DMS114 treated with DMSO at 0.1 percent for 48 hours (cell line): ENCODE measurements around the gene POC1B.
A peak's percentile ranks its signal among the peaks of the same experiment; 100 is the strongest.

ENCODE experiments used
- DNase-seq: peaks from one replicate; lab custom pipeline; 2025; ENCODE audit not compliant: unreplicated experiment; lab: John Stamatoyannopoulos, UW

The POC1B gene

DNA sequence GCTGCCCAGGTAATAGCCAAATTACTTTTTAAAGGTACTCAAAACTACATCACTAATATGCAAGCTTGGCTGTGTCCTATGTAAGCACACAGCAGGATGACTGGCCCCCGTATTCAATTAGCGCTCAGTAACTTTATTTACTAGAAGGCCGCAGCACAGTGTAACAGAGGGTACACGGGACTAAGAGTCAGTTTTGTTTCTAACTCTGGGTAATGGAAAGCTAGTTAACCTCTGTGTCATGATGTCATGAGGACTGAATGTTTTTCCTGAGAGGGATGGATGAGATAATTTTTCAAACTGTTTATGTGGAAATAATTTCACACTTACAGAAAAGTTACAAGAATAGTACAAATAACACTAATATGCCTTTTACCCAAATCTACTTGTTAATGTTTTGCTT, 28.4 kb downstream of the POC1B start:
- DNase-seq, result no peak

DNA sequence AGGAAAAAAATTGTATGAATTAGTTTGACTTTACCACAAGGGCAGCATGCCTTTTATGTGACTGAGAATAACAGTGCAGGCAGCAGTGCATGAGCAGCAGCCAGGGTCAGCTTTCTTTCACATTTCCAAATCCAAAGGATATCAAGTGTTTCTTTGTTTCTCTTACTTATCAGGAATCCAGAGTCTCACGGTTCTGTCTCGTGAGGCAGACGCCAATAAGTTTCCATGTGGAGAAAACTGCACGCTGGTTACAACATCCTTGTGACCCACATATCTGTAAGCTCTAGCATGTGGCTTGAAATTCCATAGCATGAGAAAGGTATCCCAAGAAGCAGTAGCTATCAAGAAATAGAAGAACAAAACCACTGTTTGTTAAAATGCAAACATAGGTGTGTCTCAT, 28.8 kb downstream of the POC1B start:
- no peak for DNase-seq

DNA sequence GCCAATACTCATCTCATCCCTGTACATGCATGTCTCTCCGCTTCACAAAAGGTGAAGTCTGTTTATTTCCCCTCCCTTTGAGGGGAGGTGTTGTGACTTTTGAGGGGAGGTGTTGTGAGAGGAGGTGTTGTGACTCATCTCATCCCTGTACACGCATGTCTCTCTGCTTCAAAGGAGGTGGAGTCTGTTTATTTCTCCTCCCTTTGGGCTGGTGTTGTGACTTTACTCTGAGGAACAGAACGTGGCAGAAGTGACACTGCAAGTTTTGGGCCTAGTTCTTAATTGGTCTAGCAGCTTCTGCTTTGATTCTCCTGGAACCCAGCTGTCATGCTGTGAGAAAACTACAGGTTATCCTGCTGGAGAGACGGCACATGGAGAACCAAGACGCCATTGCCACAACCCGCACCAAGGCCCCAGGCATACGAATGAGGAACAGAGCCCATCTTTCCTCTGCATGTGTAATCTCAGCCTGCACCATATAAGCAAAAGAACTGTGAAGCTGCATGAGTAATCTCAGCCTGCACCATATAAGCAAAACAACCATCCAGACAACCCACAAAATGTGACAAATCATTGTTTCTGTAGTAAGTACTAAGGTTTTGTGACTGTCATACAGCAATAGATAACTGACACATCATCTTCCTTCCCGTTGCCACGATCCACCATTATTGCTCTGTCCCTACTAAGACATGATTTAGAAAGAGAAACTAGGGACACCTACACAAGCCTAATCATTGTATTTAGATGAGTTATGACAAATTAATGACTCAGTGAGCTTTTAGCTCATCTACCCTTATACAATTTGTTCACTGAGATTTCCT, 31.2 kb downstream of the POC1B start:
- DNase-seq, result no peak

DNA sequence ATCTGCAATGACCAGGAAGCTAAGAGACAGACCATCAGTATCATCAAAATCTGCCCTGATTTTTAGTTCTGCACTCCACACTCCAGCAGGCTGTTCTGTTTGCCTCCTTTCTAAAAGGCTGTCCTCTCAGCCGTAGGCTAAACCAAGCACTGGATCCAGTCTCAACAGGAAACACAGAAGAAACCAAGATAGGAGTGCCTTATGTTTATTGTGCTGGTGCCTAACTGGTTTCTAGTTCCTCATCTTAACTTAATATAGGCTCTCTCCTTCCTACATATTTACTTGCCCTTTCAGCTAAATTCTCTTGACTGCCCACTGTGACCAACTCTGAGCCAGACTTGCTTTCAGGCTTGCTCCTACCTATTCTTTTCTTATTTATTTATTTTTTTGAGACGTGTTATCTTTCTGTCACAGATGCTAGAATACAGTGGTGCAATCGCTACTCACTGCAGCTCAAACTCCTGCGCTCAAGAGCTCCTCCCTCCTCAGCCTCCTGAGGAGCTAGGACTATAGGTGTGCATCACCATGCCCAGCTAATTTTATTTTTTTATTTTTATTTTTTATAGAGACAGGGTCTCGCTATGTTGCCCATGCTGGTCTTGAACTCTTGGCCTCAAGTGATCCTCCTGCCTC, 32.1 kb downstream of the POC1B start:
- no peak for DNase-seq

DNA sequence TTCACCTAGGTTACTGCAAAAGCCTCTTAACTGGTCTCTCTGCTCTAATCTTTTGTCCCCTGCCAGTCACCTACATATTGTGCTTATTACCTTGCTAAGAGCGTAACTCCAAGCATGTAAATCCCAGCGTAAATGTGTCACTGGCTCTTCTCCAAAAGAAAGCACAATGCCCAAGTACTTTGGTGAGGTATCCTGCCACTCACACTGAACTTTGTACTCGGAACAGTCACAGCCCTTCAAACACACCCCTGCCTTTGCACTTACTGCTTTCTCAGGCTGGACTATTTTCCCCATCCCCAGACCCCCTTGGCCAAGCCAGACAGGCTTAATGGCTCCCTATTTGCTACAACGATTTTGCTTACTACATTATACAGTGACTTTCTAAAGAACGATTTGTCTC, 33.0 kb downstream of the POC1B start:
- DNase-seq, result no peak

DNA sequence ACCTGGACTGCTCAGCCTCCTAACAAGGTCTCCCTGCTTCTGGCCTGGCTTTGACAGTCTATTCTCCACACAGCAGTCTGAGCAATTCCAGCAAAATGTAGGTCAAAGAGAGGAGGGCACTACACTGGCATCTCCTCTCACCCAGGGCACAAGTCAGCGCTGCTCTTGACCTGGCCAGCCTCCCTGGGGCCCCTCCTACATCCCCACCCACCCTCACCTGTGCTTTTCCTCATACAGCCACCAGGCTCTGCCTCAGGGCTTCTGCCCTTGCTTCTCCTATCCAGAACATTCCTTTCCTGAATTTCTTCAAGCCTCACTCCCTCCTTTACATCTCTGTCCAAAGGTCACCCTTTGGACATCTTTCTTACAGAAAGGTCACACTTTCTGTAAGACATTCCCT, 34.9 kb downstream of the POC1B start:
- no peak for DNase-seq

DNA sequence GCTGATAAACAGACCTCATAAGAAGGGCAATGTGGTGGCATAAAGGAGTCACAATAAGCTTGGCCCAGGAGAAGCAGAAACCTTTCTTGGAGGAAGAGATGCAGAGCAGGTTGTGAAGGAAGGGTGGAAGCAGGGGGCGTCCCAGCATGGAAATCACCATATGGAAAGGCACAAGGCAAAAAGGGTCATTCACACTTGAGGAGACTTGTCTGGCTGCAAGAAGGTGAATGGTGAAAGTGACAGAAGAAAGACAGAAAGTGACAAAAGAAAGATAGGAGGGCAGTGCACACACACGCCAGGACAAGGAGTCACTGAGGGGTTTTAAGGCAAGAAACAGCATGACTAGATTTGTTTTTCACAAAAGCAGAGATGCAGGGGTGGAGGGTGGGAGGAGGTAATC, 39.6 kb downstream of the POC1B start:
- no peak for DNase-seq

DNA sequence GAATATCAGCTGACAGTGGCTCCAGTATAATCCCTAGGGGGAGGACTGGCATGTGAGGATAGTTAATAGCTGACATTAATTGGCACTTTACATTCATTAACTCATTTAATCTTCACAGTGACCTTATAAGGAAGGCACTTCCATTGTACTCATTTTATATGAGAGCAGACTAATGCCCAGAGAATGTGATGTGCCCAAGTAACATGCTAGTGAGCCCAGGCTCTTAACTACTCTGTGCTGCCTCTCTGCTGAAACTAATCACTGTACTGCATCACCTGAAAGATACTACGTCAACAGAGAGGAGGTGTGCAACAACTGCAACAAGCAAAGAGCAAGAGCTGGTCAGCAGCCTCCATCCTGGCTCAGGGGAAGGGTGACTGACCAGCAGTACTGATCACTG, 41.4 kb downstream of the POC1B start:
- DNase-seq, result no peak

DNA sequence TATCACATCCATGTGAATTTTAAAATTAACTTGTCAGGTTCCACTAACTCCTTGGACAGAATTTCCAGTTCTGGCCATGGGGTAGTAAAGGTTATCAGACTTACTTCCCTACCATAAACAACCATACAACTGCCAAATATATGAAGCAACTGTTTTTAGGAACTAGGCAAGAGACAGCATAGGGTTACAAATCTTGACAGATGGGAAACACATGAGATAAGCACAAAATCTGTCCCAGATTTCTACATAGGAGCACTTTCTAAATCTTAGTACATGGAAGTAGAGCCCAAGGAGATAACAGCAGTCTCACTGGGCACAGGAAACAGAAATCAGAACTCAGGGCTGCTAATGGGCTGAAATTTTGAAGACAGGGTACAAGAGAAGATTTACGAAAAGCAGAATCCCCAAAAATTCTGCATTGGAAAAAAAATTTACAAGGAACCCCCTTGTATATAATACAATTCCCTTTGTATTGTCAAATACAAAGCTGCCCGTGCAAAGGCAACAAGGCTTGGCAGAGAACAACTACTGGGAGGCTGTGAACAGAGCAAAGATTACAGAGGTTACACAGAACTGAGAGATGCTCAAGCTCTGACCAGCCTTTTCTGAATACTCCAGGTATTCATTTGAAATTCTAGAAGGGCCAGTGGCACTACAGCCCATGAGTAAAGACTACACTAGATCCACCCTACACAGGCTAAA, 44.5 kb downstream of the POC1B start:
- DNase-seq, result no peak

DNA sequence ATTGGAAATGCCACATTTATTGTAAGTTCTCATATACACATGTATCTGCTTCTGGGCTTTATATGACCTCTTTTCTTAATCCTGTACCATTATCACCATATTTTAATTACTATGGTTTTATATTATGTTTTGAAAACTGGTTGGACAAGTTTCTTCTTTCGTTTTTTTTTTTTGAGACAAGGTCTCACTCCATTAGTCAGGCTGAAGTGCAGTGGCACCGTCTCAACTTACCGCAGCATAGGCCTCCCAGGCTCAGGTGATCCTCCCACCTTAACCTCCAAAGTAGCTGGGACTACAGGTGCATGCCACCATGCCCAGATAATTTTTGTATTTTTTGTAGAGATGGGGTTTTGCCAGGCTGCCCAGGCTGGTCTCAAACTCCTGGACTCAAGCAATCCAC, 45.9 kb downstream of the POC1B start:
- DNase-seq, result no peak

DNA sequence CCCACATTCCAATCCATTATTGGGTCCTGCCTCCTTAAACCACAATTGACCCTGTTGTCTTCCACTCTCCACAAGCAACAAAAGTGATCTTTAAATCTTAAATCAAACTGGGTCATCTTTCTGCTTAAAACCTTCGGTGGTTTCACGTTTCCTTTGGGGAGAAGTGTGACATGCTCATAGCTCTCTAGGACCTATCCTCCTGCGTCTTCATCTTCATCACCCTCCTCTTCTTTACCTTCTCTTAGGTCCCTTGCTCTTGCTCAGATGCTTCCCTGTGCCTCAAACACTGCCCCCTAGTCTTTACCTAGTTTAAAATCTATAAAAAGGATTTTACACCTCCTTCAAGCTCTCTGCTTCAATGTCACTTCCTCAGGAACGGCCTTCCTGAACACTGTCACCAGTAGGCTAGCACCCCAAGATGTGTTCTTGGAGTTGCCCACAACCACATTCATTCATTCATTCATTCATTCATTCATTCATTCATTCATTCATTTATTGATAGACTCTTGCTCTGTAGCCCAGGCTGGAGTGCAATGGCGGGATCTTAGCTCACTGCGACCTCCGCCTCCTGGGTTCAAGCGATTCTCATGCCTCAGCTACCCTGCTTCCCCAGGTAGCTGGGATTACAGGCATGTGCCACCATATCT, 48.1 kb downstream of the POC1B start:
- no peak for DNase-seq

DNA sequence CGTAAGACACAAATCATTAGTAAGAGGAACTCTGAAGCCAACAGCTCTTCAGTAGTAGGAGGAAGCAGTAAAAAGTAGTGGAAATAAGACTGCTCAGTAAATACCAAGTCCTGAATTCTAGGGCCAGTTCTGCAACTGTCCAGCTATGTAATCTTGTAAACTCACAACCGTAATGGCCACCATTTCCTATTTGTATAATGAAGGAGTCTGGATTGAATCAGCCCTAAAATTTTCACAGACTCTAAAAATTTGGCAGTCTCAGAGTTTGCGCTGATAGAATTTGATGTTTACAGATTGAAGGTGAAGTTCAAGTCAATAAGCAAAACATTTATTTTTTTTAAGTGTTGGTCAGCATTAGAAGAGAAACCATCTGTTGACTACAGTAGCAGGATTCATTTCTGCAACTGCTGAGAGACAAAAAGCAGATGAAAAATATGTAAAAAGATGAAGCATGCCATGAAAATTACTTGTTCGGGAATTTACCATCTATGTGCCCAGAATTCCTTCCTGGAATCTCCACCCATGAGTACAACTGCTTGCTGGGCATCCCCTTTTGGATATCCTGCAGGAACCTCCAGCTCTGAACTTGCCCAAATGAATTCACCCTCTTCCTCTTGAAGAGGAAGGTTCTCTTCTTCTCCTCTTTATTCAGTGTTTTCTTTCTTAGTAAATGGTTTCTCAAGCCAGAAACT, 48.8 kb downstream of the POC1B start:
- DNase-seq, result no peak

DNA sequence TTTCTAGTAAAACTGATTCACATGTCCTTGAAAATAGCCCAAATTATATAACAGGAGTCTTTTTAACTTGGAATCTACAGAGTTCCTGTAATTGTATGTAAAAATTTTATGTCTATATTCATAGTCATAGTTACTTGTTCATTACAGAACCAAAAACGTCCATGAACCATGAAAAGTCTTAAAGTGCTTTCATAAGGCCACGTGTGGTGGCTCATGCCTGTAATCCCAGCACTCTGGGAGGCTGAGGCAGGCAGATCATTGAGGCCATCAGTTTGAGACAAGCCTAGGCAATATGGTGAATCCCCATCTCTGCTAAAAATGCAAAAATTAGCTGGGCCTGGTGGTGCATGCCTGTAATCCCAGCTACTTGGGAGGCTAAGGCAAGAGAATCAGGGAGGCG, 49.6 kb downstream of the POC1B start:
- DNase-seq, result no peak

DNA sequence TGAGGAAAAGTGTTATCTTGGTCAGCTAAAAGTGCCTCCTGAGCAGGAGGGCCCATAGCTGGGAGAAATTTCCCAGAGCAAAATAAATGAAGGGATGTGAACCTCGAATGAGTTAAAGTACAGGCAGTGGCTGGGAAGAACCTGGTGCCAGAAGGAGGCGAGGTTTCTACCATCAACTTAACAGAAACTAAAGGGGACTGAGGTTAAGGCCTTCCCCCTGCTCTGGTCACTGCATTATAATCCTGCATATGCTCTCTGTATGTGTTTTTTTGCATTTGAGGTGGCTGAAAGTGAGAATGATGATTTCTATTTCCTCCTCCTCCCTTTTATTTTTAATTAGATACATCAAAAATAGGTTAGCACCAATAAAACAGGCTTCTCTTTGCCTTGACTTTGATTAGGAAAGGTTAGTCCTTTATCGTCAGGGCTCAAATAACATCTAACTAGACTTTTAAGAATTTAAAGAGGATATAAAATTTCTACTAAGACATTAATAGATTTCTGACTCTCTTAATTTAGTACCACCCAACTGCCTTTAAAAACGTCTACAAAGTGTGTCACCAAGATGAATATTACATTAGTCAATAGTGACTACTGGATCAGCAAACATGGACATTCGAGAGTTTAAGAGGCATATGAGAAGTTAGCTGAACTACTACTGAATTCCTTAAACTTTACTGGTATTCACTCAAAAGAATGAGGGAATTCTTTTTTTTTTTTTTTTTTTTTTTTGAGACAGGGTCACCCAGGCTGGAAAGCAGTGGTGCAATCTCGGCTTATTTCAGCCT, 50.5 kb downstream of the POC1B start:
- DNase-seq, result no peak

DNA sequence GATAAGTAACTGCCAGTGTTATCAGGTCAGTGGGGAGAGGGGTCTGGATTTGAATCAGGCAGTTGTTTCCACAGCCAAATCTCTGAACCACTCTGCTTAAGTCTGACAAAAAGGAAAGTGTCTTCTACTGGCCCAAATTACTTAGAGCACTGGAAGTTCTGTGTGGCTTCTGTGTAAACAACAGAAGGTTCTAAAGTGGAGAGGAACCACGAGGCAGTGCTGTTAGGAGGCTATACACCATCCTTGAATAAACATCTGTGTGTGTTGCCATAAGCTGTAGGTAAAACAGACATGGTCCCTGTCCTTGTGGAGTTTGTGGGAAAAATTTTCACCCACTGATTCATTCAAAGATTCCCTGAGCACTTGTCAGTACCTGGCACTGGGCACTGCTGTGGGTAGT, 51.2 kb downstream of the POC1B start:
- DNase-seq, result no peak

DNA sequence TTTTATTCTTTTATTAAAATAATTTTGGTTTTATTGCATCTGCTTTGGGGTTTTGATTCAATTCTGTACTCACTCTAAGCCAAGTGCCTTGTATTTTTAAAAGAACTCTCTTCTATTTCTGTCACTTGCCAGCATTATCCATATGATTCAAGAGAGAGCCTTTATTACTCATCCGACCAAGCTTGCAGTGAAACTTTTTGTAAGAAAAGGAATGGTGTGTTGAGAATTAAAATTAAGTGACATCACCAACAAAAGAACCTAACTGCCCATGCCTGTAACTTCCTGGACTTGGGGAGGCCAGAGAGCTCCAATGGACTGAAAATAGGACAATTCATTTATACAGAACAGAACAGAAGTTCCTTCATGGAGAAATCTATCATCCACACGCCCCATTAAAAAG, 53.3 kb downstream of the POC1B start:
- DNase-seq, result no peak

DNA sequence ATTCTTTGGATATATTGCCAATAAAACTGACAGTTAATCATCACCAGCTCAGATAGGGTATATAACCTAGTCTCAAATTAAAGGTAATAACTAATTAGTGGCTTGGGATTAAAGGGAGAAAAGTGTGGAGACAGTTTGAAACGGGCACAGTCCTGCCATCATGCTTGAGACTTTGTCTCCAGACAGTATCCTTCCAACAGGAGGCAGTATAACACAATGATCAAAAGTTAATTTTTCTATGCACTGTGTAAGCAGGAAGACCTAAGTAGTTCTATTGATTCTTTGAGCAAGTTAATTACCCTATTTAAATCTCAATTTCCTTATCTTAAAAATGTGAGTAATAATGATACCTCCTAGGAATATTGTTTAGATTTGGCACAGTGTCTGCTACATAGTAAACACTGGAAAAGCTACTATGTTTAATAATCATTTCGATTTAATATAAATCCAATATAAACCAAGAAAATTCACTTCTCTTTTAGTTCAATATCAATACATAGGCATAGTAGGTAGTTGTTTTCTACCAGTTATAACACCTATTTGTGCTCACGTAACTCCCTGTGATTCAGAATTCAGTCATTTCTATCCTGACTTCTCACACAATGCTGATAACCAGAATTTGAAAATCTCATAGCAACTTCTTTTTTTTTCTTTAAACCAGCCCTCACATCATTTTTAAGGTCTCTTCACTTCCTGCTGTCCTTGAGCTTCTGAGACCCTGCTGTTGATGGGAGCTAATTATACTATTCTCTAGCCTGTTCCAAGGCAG, 54.9 kb downstream of the POC1B start:
- peak; percentile 26 for DNase-seq

DNA sequence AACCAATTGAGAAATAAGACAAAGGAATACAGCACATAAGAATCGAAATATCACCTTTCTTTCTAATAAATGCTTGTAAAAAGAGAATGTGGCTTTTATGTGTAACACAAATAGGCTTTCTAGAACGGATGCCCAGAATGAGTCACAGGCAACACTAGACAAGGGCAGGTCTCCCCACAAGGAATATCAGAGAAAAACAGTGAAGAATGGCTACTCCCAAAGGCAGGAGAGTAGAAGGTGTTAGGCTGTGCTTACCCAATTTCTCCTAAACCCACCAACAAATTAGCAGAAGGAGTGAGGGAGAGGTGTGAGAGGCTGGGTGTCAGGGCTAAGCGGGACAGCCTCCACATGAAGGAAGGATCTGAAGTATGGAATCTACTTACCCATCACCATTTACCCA, 56.5 kb downstream of the POC1B start:
- no peak for DNase-seq

DNA sequence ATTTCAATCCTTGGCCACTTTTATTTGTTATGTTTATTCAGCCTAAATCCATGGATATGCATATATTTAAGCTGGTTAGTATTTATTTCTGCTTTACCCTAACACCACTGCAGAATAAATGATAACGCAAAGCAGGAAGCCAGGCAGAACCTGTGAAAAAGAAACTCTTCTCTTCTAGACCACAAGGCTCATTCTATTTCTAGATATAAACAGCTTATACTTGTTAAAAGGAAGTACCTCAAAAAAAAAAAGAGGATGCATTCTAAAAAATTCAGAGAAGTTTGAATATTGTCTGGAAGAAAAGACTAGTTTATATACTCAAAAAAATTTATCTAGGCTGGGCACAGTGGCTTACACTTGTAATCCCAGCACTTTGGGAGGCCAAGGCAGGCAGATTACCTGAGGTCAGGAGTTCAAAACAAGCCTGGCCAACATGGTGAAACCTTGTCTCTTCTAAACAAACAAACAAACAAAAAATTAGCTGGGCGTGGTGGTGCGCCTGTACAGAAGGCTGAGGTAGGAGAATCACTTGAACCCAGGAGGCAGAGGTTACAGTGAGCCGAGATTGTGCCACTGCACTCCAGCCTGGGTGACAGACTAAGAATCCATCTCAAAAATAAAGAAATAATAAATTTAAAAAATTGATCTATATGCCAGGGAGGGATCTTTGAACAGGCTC, 57.1 kb downstream of the POC1B start:
- no peak for DNase-seq
